Left hindlimb (tissue), 1 donor: ENCODE data around the gene NAT8L.

ENCODE experiments used
- DNase-seq: peaks from one replicate; pipeline ENCODE4 v3.0.0-alpha.2; 2018

NAT8L gene

DNA sequence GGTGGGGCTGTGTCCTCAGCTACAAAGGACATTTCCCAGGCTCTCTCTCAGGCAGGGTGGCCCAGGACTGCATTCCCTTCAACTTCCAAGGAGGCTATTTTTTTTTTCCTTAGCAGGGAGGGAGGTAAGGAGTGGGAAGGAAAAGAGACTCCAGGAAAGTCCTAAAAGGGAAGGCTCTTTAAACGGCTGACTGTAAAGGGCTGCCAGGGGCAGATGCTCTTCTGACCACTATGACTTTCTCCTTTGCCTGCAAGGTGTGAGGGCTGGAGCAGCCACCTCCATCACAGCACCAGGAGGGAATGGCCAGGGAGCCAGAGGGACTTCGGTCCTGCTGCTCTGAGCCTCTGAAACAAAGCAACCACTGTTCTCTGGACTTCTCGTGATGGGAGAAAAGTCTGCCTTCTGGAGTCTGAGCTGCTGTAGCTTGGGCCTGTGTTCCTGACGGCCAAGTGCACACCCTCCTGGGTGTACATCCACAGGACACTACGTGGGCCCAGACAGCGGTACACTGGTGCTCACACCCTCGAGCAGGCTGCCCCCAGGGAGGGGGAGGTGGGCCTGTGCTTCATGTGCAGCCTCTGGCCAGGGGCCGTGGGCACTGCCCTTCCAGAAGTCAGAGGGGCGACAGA lies 17.9 kb downstream of the NAT8L start:
- no peak for DNase-seq

- DNase-seq = no peak
Measured at GRCh38 chr4:2077537-2078460, 18.7 kb downstream of the NAT8L start.

- DNase-seq = no peak
Measured at GRCh38 chr4:2078584-2078983, 19.5 kb downstream of the NAT8L start.

DNA sequence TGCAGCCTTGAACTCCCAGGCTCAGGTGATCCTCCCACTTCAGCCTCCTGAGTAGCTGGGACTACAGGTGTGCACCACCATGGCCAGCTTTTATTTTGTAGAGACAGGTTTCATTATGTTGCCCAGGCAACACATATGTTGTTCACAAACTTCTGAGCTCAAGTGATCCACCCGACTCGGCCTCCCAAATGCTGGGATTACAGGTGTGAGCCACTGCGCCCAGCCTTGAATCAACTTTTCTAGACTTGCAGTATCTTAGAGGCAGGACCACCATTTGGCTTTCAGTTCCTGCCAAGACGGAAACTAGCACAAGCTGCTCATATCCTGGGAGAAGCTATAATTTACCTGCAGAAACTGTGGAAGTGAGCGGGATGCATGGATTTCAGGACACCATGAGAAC lies 19.9 kb downstream of the NAT8L start:
- DNase-seq = no peak

DNA sequence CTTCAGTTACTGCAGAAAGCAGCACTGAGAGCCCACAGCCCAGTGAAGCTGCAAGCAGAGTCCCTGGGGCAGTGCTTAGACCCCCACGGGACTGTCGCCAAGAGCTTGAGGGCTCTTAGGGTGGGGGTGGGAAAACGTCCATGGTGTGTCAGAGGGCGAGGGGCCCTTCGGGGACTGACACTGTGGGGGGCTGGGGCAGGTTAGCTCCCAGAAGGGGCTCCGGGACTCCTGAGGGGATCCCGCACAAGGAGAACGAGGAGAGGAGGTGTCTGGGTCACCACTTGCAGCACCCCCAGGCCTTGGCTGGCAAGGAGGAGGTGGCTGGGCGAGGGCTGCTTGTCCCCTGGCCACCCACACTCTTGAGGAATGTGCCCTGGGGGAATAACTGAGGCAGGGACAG lies 20.8 kb downstream of the NAT8L start:
- DNase-seq = no peak

DNA sequence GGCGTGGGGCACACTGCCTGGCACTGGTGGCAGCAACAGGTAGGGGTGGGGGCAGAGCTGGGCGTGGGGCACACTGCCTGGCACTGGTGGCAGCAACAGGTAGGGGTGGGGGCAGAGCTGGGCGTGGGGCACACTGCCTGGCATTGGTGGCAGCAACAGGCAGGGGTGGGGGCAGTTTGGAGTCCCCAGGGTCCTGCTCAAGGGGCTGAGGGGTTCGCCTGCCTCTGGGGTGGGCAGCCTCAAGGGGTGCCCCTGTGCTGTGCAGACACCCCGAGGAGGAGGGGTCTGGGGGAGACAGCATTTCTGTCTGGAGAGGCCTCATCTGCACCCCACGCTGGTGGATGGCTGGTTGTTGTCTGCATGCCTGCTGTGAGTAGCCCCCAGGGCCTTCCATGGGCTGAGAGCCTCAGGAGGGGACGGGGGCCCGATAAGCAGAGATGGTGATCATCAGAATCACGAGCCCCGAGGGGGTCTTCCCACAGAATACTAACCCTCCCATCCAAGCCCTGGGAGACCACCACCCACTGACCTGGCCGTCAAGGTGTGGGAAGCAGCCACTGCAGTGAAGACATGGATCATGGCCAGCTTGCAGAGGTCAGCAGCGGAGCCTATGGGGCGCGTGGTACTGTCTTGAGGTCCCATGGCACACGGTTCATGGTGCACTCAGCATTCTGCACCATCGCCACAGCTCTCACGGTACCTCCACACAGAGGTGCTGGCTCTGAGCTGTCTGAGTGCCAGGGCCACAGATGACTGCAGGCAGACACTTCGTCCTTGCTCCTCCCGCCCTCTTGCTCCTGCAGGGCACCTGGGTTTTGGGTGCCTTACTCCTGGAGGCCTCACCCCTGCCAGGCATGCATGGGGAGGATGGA lies 21.5 kb downstream of the NAT8L start:
- DNase-seq = no peak

GRCh38 chr4:2081540-2081939 lies 22.4 kb downstream of the NAT8L start:
- no peak for DNase-seq

DNA sequence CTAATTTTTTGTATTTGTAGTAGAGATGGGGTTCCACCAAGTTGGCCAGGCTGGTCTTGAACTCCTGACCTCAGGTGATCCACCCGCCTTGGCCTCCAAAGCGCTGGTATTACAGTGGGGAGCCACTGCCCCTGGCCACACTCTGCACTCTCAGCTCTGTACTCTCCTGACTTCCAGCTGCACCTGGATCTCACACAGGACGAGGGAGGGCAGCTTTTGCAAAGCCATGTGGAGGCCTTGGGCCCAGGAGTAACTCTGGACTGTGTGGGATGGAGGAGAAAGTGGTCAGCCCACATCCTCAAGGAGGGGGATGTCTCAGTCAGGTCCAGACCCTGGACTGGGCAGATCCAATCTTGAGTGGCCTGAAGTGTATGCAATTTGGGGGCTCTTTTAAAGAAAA lies 23.0 kb downstream of the NAT8L start:
- DNase-seq = no peak

GRCh38 chr4:2082627-2083026 lies 23.5 kb downstream of the NAT8L start:
- no peak for DNase-seq

GRCh38 chr4:2083116-2083825 lies 24.1 kb downstream of the NAT8L start:
- DNase-seq = no peak

DNA sequence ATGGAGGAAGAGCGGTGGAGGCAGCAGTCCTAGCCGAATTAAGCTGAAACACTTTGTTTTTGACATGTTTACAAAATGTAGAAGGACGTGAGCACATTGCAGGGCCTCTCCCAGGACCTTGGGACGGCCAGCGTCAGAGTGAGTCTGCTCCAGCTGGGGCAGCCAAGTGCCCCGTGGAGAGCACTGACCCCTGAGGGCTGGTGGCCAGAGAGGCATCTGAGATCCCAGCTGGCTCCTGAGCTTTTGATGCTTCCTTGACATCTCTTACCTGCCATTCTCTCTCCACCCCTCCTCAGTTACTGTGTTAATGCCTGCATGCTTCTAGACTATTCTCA lies 24.7 kb downstream of the NAT8L start:
- DNase-seq = no peak

- no peak for DNase-seq
Measured at GRCh38 chr4:2084316-2084715, 25.2 kb downstream of the NAT8L start.

- DNase-seq = no peak
Measured at GRCh38 chr4:2085496-2085901, 26.4 kb downstream of the NAT8L start.

DNA sequence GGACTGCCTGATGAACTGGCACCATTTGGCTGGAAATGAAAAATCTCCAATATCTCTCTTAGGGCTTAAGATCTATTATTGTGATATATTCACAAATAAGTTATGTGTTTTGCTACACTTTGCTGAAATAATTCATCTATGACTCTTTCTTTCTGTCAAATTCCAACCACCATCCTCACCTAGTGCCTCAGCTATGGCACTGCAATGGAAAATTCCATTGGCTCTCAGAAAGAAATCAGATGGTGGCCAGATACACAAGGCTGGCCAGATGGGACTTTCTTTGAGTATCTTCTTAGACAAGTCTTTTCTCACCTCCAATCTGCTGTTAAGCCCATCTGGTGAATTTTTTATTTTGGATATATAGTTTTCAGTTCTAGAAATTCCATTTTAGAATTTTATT lies 28.0 kb downstream of the NAT8L start:
- DNase-seq = no peak

- no peak for DNase-seq
Measured at GRCh38 chr4:2089222-2089621, 30.1 kb downstream of the NAT8L start.

DNA sequence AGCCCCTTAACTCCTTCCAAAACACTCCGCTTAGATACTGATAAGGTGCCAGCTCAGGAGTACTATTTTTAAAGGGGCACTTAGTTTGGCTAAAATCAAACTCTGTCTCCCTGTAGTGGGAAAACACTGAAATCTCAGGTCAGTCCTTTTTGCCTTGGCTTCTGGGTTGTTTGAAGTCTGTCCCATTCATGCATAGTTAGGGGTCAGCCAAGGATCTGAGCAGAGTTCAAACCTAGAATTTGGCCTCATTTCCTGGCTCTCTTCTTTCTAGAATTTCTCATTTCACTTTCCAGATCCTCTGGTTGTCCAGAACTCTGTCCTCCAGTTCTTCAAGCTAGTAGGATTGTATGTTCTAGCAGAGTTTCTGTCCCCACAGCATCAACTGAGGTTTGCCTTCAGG lies 31.5 kb downstream of the NAT8L start:
- no peak for DNase-seq

- DNase-seq = no peak
Measured at GRCh38 chr4:2091990-2092668, 33.0 kb downstream of the NAT8L start.

- no peak for DNase-seq
Measured at GRCh38 chr4:2092669-2093053, 33.5 kb downstream of the NAT8L start.

GRCh38 chr4:2093265-2093664 lies 34.1 kb downstream of the NAT8L start:
- DNase-seq = no peak

- no peak for DNase-seq
Measured at GRCh38 chr4:2094545-2094944, 35.4 kb downstream of the NAT8L start.

DNA sequence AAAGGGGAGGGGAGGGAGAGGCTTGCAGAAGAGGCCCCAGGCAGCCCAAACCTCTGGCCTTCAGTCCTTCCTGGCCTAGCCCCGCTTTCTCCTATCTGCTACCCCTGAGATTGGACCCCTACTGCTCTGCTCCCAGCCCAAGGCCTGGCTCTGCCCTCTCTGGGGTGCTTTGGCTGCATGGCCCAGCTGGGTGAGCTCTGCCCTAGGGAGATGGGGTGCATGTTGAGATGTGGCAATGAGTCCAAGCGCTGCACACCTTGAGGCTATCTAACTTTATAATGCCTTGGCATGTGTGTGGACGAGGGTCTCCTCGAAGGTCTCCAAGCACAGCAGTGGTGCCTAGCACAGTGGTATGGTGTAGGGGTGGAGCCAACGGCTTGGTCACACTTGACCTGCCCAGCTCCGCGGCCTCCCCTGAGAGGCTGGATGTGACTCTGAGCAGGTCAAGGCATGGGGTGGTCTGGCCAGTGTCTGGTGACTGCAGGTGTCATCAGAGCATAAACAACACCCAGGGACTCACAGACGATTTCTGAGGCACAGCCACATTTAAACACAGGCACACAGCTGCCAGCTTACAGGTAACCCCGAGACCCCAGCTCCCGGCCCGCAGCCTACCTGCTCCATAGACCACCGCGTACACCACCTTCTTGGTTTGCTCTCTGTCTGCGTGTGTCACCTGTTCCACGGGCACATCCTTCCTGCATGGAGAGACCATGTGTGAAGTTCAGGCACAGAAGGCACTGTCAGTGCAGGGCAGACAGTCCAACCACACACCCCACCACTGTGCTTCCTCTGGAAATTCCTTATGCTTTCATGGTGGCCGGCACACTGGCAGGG lies 36.3 kb downstream of the NAT8L start:
- DNase-seq = no peak
